CD4-positive, alpha-beta T cell treated with Interleukin-17A for 1 hour (primary cell): ENCODE measurements around the gene PRKCI.
"Not testable (repeated sequence)": the region's sequence is repeated elsewhere in the genome, so short reads cannot be mapped to it uniquely, and the experiment has no call there.

Source experiments
- DNase-seq: peaks from one replicate; pipeline ENCODE4 v3.0.0-alpha.2; 2020

Gene PRKCI

DNA sequence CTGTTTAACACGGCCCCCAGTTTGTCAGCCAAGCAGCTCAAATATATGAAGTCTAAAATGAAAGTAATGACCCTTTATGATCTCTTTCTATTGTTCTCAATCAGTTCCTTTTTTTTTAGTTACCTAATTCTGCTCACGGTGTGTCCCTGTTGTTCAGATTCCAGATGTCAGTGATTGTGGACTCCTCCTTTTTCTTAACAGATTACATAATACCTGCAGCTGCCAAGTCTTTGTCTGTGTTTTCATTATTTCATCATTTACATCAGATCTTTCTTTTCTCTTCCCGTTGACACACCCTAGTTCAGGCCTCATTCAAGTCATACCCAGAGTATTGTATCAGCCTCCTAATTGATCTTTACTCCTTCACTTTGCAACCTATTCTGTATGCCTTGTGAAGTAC lies 79.2 kb downstream of the PRKCI start:
- no peak for DNase-seq

- no peak for DNase-seq
Measured at GRCh38 chr3:170302008-170302407, 79.8 kb downstream of the PRKCI start.

- no peak for DNase-seq
Measured at GRCh38 chr3:170306015-170306414, 83.8 kb downstream of the PRKCI start.

DNA sequence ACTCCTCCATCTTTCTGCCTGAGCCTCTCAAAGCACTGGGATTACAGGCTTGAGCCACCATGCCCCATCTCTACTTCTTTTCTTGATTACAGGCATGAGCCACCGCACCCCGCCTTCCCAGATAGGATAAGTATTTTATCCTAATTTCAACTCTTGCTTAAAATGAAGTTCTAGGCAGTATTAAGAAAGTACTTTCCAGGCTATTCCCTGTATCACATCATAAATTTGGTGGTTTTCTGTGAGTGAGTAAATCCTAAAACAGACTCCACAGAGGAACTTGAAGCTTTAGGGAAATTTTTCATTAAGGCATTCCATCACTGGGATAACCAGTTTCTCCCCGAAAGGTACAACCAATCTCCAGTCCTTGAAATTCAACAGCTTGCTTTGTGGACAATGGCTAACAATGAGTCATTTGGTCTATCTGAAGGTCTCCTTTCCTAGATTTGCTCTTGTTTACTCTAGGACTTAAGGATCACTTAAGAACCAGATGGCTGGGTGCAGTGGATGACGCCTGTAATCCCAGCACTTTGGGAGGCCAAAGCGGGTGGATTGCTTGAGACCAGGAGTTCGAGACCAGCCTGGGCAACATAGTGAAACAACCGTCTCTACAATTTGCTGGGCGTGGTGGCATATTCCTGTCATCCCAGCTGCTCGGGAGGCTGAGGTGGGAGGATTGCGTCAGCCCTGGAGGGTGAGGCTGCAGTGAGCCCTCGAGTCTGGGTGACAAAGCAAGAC lies 85.6 kb downstream of the PRKCI start:
- no peak for DNase-seq

DNA sequence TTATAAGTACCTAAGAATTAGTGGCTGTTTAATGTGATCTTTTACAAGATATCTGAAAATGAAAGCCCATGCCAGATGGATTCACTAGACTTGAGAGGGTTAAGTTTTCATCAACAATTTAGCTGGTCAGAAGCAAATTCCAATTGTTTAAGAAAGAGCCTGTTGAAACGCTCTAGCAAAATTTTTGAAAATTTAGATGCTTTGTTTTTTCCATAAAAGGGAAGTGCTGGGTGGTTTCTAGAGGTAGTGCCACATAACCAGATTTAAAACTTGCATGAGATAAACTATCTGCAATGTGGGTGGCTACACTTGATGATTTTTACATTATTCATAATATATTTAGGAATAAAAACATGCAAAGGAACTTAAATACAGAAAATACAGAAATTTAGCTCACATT lies 86.8 kb downstream of the PRKCI start:
- DNase-seq, result no peak

DNA sequence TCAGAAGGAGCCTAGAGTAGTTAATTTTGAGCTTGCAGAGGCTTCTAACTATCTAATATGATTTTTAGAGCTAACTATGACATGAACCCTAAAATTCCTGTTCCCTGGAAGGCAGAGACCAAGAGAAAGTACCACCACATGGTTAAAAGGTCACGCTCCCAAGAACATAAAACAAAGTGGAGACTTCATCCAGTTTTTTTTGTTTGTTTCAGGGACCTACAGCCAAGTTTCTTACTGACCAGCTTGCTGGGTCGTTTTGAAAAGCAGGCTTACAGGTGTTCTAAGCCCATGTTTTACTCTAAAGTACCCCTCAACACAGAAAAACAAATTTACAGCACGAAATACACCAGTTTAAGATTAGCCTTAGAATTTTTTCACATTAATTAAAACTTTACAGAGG lies 95.7 kb downstream of the PRKCI start:
- no peak for DNase-seq

DNA sequence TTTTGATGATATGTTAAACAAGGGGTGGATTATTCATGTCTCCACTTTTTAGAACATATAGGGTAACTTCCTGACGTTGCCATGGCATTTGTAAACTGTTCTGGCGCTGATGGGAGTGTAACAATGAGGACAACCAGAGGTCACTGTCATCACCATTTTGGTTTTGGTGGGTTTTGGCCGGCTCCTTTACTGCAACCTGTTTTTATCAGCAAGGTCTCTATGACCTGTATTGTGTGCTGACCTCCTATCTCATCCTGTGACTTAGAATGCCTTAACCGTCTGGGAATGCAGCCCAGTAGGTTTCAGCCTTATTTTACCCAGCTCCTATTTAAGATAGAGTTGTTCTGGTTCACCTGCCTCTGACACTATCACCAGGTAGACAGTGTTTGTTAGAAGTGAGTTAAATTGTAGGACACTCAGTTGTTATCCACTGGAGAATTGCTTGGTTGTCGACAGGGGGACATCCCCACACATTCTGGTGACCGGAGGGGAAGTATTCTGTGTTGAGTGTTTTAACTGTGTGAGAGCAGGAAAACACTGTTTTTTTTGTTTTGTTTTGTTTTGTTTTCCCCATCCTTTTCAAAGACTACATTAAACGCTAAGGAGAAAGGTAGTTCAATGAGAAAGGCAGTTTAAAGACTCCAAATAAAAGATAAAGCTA lies 98.4 kb downstream of the PRKCI start:
- no peak for DNase-seq

DNA sequence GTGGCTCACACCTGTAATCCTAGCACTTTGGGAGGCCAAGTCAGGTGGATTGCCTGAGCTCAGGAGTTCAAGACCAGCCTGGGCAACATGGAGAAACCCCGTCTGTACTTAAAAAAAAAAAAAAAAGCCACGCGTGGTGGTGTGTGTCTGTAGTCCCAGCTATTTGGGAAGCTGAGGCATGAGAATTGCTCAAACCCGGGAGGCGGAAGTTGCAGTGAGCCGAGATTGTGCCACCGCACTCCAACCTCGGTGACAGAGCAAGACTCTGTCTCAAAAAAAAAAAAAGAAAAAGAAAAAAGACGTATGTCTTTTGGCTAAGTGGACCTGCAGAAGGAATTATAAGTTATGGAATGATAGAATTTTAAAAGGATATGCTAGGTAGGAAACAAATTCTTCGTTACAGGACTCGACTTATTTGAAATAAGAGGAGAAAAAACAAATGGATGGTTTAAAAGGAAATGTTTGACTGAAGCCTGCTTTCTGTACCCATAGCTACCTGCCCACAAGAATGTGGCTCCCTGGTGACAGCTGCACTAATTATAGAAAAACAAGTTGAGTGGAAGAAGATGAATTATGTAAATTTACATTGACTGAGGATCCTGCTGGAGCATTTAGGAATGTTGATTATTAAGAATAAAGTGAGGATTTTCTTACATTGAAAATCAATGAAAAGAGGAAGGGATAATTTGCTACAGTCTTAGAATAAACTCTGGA lies 99.3 kb downstream of the PRKCI start:
- DNase-seq, result no peak

- DNase-seq, result no peak
Measured at GRCh38 chr3:170322566-170323269, 100.5 kb downstream of the PRKCI start.

DNA sequence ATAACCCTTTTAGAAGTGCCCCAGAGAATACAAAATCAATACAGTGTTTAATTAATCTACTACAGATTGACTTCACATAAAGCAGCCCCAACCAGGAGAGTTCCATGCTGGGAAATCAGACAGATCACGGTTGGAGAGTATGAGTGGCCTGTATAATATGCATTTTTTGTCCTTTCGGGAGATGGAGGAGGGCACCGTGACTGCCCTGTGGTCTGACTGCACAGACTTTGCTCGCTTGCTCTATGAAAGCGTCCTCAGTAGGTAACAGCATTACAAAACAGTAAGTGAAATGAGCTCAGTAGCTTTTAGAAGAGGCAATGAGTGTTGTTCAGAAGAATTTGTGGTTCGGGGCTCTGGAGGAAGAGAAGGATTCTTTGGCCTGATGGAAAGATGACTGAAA lies 101.1 kb downstream of the PRKCI start:
- DNase-seq, result no peak

- no peak for DNase-seq
Measured at GRCh38 chr3:170324962-170325361, 102.7 kb downstream of the PRKCI start.

DNA sequence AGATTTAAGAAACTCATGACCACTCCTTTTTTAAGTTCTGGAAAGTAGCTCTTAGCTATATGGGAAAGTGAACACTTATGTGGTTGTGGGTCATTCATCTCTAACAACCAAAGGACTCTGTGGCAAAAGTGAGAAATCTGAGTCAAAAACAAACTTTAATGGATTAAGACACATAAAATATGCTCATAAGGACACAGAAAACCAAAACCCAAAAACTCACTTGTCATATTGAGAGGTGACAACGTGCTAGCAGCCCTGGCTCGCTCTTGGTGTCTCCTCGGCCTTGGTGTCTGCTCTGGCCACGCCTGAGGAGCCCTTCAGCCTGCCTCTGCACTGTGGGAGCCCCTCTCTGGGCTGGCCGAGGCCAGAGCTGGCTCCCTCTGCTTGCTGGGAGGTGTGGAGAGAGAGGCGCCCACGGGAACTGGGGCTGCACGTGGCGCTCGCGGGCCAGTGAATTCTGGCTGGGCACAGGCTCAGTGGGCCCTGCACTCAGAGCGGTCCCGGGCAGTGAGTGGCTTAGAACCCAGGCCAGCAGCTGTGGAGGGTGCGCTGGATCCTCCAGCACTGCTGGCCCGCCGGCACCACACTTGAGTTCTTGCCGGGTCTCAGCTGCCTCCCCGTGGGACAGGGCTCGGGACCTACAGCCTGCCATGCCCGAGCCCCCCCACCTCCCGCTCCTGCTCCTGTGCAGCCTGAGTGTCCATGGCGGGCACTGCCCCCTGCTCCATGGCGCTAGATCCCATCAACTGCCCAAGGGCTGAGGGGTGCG lies 105.0 kb downstream of the PRKCI start:
- DNase-seq, result no peak

GRCh38 chr3:170327868-170328548 lies 105.8 kb downstream of the PRKCI start:
- DNase-seq, result not testable (repeated sequence)

DNA sequence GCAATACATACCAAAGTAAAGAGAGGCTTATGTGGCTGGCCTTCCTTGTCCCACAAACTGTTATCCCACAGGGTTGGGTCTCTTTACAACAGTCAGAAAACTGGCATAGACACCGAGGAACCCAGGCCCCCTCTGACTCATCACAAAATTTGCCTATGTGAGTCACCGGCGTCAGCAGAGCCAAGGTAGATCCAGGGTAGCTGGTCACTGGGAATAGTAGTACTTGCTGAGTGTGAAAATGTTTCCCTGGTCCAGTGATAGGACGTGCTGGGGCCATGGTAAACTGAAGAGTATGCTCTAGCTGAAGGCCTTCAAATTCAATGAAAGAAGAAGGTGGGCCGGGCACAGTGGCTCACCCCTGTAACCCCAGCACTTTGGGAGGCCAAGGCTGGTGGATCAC lies 108.1 kb downstream of the PRKCI start:
- no peak for DNase-seq

- no peak for DNase-seq
Measured at GRCh38 chr3:170331143-170331542, 108.9 kb downstream of the PRKCI start.

GRCh38 chr3:170337420-170337819 lies 115.2 kb downstream of the PRKCI start:
- no peak for DNase-seq

DNA sequence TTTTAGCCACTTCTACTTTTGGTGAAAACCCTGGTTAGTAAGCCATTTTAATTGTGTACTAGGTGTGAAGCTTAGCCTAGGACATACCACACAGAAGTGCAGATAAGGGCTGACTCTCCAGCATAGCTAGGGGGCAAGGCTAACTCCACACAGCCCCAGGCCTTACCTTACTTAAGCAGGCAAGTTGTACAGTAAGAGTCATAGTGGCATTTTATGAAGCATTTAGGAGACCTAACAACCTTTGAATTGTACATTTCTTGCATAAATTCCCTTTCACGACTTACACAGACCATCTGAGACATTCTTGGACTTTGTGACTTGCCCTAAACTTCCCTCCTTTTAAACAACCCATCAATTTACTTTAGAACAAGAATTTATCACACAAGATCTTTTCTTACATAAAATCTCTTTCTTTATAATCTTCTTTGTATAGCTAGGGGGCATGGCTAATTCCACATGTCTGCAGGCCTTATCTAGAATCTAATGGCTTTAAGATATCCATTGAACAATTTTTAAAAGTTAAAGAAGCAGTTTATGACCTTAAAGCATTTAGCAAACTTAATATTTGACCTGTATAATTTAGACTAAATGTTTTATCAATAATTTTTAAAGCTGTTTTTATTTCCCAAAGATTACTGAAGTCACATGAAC lies 116.6 kb downstream of the PRKCI start:
- no peak for DNase-seq

- DNase-seq, result not testable (repeated sequence)
Measured at GRCh38 chr3:170342273-170342672, 120.0 kb downstream of the PRKCI start.

DNA sequence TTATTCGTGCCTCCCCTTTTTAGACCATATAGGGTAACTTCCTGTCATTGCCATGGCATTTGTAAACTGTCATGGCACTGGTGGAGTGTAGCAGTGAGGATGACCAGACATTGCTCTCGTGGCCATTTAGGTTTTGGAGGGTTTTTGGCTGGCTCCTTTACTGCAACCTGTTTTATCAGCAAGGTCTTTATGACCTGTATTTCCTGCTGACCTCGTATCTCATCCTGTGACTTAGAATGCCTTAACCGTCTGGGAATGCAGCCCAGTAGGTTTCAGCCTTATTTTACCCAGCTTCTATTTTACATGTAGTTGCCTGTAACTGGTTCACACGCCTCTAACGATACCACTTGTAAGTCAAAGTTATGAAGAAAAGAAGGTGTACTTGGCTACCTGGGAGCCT lies 121.6 kb downstream of the PRKCI start:
- DNase-seq, result not testable (repeated sequence)

DNA sequence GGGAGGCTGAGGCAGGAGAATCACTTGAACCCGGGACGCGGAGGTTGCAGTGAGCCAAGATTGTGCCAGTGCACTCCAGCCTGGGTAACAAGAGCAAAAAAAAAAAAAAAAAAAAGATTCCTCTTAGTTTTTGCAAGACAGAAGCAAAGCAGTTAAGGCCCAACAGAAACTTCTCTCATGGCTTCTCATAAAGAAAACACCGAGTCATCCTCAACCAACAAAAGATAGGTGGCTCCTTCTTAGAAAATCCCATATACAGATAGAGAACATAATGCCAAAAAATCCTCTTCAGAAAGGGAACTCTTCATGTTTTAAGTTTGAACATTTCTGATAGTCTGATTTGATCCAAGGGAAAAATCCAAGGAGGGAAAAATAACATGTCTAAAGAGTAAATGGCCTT lies 122.7 kb downstream of the PRKCI start:
- no peak for DNase-seq
